Right ventricle myocardium superior (tissue), 1 donor: ENCODE data around the gene CDK14. TPM values are rescaled to one million over a fixed set of nuclear protein-coding genes. Genes with fewer than 3 reads are reported as not detected.

Experiments
- ATAC-seq: fragments of 200-7000 bp; cut with Tn5 transposase; one replicate; pipeline ENCODE4 v1.9.1; 2020; ENCODE audit warnings: mild to moderate bottlenecking; ENCODE audit not compliant: poor library complexity
- DNase-seq: peaks from one replicate; pipeline ENCODE4 v3.0.0-alpha.2; 2020
- intact Hi-C: fragments of 100-400 bp; cut with DNase I; formaldehyde crosslinking; loops from one replicate; pipeline ENCODE4 v1.11.2; 2022
- total RNA-seq: library from RNA; stranded (reverse); fragmentation: NEBNext Ultra II Directional; extraction: Animal tissue kit (Norgen Biotek cat#: 25700); gene quantifications from one replicate; pipeline ENCODE4 v1.2.1, GENCODE V29; 2021
- donor health status: DM: no; HTN: yes; CAD: no; lungs with severe emphysema.

CDK14 gene
- total RNA-seq, 1 donor from 2014 or later, result 24.2 TPM

GRCh38 chr7:90666186-90666585 is 70.1 kb downstream of the CDK14 start:
- no peak for ATAC-seq
- DNase-seq, result peak; percentile 53

DNA sequence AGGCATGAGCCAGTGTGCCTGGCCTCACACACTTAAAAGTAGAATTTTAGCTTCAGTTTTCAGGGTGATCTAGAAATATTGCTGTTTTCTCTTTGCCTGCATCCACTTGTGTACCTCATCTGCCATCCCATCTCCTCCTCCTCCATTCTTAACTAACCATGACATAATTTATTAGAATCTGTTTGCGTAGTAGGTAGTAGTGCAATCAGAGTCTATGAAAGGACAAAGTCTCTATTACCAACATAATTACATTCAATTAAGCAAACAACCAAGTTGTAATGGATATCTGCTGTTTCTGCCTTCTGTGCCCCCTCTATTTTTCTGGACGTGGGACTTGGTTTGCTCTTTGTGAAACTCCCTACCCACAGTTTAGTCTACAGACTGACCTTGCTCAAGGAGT is 72.9 kb downstream of the CDK14 start:
- no peak for DNase-seq
- ATAC-seq, result no peak
- intact Hi-C loops, result no loop called here

More at GRCh38 chr7:90666186-90666585, 70.1 kb downstream of the CDK14 start:
- intact Hi-C loops, result no loop called here

DNA sequence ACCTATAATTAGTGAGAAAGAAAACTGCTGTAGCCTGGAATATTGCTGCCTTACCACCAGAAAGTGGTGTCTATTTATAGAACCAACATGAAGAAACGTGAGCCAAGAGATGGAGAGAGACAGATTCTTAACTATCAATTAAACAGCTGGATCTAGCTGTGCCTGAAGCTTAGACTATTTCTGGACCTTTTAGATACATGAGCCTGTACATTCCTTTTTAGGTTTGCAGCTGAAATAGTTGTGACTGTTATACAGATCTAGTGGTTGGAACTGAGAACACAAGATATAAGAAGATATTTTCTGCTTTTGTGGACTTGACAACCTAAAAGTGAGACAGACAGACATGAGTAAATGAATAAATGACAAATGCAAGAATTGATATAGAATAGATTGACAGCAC is 73.4 kb downstream of the CDK14 start:
- DNase-seq, result no peak
- peak; percentile 45 for ATAC-seq
- intact Hi-C loops, result no loop called here

GRCh38 chr7:90671571-90671970 is 75.5 kb downstream of the CDK14 start:
- intact Hi-C loops, result no loop called here
- DNase-seq (no peak), ATAC-seq (no peak)

DNA sequence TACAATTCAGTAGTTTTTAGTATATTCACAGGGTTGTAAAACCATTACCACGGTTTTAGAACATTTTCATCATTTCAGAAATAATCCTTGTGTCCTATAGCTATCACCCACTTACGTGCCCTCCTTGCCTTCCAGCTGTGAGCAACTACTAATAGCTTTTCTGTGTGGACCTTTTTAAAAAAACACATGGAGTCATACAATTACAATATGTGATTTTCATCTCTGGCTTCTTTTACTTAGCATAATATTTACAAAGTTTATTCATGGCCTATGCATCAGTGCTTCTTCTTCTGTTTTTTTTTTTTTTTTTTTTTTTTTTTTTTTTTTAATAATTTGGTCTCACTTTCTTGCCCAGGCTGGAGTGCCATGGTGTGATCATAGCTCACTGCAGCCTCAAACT is 76.1 kb downstream of the CDK14 start:
- no peak for DNase-seq
- ATAC-seq, result no peak
- intact Hi-C loops, result no loop called here

GRCh38 chr7:90674625-90675024 is 78.5 kb downstream of the CDK14 start:
- DNase-seq (no peak), ATAC-seq (no peak)
- intact Hi-C loops, result no loop called here

- DNase-seq (no peak), ATAC-seq (no peak)
- intact Hi-C loops, result no loop called here
Observed at GRCh38 chr7:90675982-90676381, 79.9 kb downstream of the CDK14 start.

- no peak for DNase-seq
- ATAC-seq, result no peak
- intact Hi-C loops, result no loop called here
Observed at GRCh38 chr7:90677486-90678404, 81.6 kb downstream of the CDK14 start.

DNA sequence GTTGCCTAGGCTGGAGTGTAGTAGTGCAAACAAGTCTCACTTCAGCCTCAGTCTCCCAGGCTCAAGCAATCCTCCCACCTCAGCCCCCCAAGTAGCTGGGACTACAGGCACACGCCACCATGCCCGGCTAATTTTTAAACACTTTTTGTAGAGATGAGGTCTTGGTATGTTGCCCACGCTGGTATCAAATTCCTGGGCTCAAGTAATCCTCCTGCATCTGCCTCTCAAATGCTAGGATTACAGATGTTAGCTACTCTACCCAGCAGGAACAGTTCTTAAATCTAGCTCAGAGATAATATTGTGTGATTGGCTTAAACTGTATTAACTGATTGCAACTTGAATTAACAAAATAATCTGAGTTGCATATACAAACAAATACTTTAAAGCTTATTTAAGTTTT is 82.9 kb downstream of the CDK14 start:
- intact Hi-C loops, result no loop called here
- ATAC-seq (no peak), DNase-seq (no peak)

DNA sequence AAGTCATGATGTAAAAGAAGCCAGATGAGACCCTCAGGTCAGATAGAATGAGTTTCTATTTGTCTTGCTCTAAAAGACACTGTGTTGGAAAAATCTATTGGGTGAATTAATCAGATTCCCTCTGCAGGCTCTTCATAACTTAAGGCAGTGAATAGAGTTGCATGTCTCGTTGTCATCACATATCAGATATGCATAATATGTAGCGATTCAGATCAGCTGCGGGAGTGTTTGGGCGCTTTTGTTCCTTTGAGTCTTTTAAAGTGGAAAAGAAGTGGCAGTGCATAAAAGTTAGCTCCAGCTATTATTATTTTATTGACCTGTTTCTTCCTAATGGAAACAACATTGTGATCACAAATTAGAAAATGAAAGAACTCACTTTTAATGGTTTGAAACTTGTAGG is 84.4 kb downstream of the CDK14 start:
- DNase-seq, result no peak
- no peak for ATAC-seq
- intact Hi-C loops, result no loop called here

DNA sequence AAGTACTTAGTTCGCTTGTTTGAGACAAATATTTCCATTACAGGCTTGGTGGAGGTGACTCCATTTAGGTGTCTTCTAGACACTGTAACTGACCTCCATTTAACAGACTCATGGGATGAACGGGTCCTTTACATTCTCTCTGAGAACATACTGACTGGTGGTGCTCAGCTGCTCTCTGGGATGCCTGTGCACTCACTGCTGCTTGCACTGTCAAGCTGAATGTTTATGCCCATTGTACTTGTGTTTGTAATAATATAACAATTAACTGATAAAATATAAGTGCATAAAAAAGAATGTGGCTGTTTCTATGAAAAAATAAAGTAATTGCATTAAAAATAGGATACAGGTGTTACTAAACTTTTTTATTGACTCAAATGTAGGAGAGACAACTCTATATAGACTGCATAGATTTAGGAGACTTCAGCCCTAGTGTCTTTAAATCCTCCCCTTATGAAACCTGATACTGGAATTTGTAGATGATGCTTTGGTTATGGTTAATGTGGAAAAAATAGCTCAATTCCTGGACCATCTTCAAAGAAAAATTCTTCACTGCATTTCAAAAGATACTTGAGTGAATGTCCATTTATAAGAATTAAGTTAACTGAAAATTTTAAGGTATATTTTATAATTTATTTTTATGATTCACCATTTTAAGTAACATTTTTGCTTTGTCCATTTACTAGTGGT is 85.4 kb downstream of the CDK14 start:
- intact Hi-C loops, result no loop called here
- peak; percentile 40 for ATAC-seq
- DNase-seq, result no peak

DNA sequence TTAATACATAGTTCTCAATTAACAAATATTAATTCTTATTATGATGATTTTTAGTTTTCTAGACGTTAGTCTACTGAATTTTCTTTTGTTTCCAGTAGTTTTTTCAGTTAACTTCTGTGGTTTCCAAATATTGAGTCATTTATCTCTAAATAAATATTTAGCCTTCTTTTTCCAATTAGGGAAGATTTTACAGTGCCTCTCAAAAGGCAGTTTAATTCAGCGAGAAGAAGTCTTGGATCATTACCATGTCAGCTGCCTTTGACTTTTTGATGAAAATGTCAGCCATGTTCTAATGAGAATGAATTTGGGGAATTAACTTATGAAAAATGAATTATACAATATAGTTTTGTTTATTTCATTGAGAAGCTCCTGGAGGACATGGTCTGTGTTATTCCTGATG is 90.0 kb downstream of the CDK14 start:
- ATAC-seq (no peak), DNase-seq (no peak)
- intact Hi-C loops, result no loop called here

- DNase-seq (no peak), ATAC-seq (no peak)
- intact Hi-C loops, result no loop called here
Observed at GRCh38 chr7:90688810-90689209, 92.7 kb downstream of the CDK14 start.

GRCh38 chr7:90689260-90689659 is 93.1 kb downstream of the CDK14 start:
- ATAC-seq, result no peak

DNA sequence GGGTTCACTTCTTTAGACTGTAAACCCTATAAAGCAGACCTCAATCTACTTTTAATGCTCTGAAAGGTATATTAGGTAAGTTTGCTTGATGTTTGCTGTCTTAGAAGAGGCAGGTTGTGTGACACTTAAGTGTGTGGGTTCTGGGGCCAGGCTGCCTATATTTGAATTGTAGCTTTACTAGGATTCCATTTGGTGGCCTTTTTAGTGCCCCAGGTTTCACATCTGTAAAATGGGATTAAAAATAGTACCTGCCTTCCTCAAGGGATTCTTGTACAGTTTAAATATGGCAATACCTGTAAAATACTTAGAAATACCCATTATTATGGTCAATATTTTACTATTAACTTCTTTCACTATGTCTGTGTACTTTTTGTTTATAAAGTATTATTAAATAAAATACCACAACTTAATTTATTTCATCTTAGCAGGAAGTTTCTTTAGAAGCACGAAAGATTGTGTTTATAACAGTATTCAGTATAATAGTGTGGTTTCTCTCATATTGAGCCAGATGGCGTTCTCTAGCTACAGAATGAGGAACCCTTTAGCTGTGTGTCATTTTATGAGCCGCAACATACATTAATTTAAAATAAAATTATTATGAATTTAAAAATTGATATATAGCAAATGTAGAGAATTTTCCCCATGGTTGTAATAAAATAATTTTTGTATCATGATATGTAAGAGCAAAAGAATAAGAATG is 94.2 kb downstream of the CDK14 start:
- intact Hi-C loops, result no loop called here
- ATAC-seq, result no peak

More at GRCh38 chr7:90689260-90689659, 93.1 kb downstream of the CDK14 start:
- no peak for DNase-seq
- intact Hi-C loops, result no loop called here

DNA sequence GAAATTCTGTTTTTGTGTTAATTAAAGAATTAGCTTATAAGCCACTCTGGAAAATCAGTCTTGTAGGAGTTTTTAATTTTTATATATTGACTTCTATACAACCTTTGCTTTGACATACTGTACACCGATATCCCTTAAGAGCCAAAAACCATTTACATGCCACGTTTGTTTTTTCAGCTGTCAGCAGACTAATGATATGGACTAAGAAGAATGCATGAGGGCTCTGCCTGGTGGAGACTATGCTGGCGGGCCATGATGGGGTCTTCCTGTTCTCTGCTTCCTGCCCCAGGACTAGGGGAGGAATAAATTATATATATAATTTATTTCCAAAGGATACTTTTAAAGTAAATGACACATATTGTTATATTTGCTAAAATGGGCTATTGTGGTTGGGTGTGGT is 96.3 kb downstream of the CDK14 start:
- no peak for DNase-seq
- no peak for ATAC-seq
- intact Hi-C loops, result no loop called here

More for the DNA sequence above, 94.2 kb downstream of the CDK14 start:
- DNase-seq, result no peak

- no peak for DNase-seq
- no peak for ATAC-seq
- intact Hi-C loops, result no loop called here
Observed at GRCh38 chr7:90692947-90693346, 96.8 kb downstream of the CDK14 start.

GRCh38 chr7:90693939-90694338 is 97.8 kb downstream of the CDK14 start:
- intact Hi-C loops, result no loop called here
- no peak for ATAC-seq
- DNase-seq, result no peak

DNA sequence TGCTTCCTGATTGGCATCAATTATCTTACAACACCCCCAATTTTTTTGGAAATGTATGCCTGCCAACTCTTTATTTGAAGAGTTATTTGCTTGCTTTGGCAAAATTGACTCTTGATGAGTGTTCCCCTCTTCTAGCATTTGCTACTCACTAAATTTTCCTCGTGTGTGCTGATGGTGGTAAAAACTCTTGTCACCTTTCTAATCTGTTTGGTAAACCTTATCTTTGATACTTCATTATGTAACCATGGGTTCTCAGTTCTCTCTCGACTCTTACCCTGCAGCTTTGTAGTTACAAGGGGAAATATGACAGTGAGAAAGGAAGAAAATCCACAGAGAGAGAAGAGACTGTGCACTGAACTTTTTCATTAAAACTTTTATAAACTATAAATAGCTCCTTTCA is 102.5 kb downstream of the CDK14 start:
- ATAC-seq (no peak), DNase-seq (no peak)
- intact Hi-C loops, result no loop called here
